Ovary (tissue), 3 donors: ENCODE data around the gene ACVR2B.

ENCODE experiments used
- EP300 ChIP-seq: sonication (generic); formaldehyde crosslinking; IDR thresholded peaks from one replicate; pipeline ENCODE4 v1.6.1; 2017; ENCODE audit warnings: antibody characterized with exemption
- POLR2A ChIP-seq: fragments of 450-650 bp; IDR thresholded peaks from one replicate; pipeline ENCODE4 v1.6.1; 2017; ENCODE audit warnings: antibody characterized with exemption, mild to moderate bottlenecking, moderate library complexity
- TF ChIP-seq, protein P1 (sequence below), 3 donors: fragments of 450-650 bp in 2 of 3; fragments of 200-600 bp in 1 of 3; IDR thresholded peaks; one replicate each; pipeline versions ENCODE4 v1.5.1 to v1.8.0; 2016 to 2022; ENCODE audit warnings: antibody characterized with exemption in 3 of 3, mild to moderate bottlenecking in 1 of 3
- donor health status: DM: no; HTN: no; CAD: no.

DNA sequence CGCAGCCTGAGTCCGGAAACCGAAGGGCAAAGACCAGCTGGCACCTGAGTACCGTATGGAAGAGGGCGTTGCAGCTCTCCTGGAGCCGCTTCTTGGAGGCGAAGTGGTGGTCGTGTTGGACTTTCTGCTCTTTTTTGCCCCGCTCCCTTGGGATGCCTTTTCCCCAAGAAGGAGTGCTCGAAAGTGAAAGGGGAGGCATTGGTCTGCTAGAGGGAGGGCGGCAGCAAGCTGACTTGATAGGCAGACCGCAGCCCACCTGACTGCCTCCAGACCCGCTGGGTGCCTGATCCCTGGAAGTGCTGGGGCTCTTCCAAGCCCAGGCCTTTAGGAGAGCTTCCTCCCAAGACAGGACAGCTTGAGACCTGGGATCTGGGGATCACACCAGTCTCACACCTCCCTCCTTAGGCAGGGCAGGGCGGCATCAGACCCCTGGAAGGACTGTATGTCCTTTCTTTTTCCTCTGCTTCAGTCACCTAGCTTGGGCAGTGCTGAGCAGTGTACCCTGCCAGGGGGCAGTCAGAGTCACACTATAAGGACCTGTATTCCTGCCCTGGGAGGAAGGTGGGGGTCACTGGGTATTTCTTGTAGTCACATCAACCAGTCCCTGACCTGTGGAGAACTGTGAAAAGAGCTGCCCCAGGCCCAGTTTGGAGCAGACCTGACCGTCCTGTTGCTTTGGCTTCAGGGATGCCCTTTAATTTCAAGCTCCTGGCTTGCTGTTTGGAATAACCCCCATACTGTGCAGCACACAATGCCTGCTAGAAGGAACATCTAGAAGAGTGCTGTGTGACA is 2.1 kb downstream of the ACVR2B start:
- TF ChIP-seq, protein P1, sequence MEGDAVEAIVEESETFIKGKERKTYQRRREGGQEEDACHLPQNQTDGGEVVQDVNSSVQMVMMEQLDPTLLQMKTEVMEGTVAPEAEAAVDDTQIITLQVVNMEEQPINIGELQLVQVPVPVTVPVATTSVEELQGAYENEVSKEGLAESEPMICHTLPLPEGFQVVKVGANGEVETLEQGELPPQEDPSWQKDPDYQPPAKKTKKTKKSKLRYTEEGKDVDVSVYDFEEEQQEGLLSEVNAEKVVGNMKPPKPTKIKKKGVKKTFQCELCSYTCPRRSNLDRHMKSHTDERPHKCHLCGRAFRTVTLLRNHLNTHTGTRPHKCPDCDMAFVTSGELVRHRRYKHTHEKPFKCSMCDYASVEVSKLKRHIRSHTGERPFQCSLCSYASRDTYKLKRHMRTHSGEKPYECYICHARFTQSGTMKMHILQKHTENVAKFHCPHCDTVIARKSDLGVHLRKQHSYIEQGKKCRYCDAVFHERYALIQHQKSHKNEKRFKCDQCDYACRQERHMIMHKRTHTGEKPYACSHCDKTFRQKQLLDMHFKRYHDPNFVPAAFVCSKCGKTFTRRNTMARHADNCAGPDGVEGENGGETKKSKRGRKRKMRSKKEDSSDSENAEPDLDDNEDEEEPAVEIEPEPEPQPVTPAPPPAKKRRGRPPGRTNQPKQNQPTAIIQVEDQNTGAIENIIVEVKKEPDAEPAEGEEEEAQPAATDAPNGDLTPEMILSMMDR (IDR thresholded peaks at IDR 0.05), result no peak
- no peak for TF ChIP-seq EP300
- TF ChIP-seq POLR2A, result no peak
